GM08714 (cell line): ENCODE results near the gene SH3BP5.

Experiments used
- H3K4me3 ChIP-seq: fragments of 200-500 bp; sonication (Bioruptor generic); 2 replicates; pipeline ENCODE4 v1.5.1; 2014; ENCODE audit warnings: mild to moderate bottlenecking, low read length, inconsistent platforms
- ZNF274 ChIP-seq: IDR thresholded peaks from 2 replicates; pipeline ENCODE4 v1.6.1; 2012; ENCODE audit warnings: mild to moderate bottlenecking, low read depth, low read length

SH3BP5 gene

GRCh38 chr3:15303728-15304127 lies 28.7 kb downstream of the SH3BP5 start:
- no peak for TF ChIP-seq ZNF274
- no peak overlapping the region for H3K4me3 ChIP-seq

- no peak for TF ChIP-seq ZNF274
- H3K4me3 ChIP-seq, result no peak overlapping the region
Measured at GRCh38 chr3:15303216-15303615, 29.2 kb downstream of the SH3BP5 start.

- no peak overlapping the region for H3K4me3 ChIP-seq
- no peak for TF ChIP-seq ZNF274
Measured at GRCh38 chr3:15301761-15302160, 30.6 kb downstream of the SH3BP5 start.

GRCh38 chr3:15300323-15301078 lies 31.9 kb downstream of the SH3BP5 start:
- TF ChIP-seq ZNF274, result no peak
- no peak overlapping the region for H3K4me3 ChIP-seq

- no peak for TF ChIP-seq ZNF274
- no peak overlapping the region for H3K4me3 ChIP-seq
Measured at GRCh38 chr3:15299036-15299435, 33.4 kb downstream of the SH3BP5 start.

- no peak overlapping the region for H3K4me3 ChIP-seq
- no peak for TF ChIP-seq ZNF274
Measured at GRCh38 chr3:15298504-15298903, 33.9 kb downstream of the SH3BP5 start.

GRCh38 chr3:15297608-15298350 lies 34.6 kb downstream of the SH3BP5 start:
- H3K4me3 ChIP-seq, result no peak overlapping the region
- no peak for TF ChIP-seq ZNF274

GRCh38 chr3:15295506-15295905 lies 36.9 kb downstream of the SH3BP5 start:
- H3K4me3 ChIP-seq, result no peak overlapping the region
- TF ChIP-seq ZNF274, result no peak

GRCh38 chr3:15294929-15295328 lies 37.5 kb downstream of the SH3BP5 start:
- H3K4me3 ChIP-seq, result no peak overlapping the region
- no peak for TF ChIP-seq ZNF274

- H3K4me3 ChIP-seq, result no peak overlapping the region
- no peak for TF ChIP-seq ZNF274
Measured at GRCh38 chr3:15292765-15293522, 39.4 kb downstream of the SH3BP5 start.

- TF ChIP-seq ZNF274, result no peak
- peak overlapping the region; percentile 8; the same call in 1 of the 2 replicates for H3K4me3 ChIP-seq
Measured at GRCh38 chr3:15291589-15292541, 40.5 kb downstream of the SH3BP5 start.

- no peak for TF ChIP-seq ZNF274
- H3K4me3 ChIP-seq, result no peak overlapping the region; the same call in 1 of the 2 replicates
Measured at GRCh38 chr3:15290736-15291135, 41.6 kb downstream of the SH3BP5 start.

GRCh38 chr3:15289661-15290060 lies 42.7 kb downstream of the SH3BP5 start:
- TF ChIP-seq ZNF274, result no peak

More at GRCh38 chr3:15289661-15290060, 42.7 kb downstream of the SH3BP5 start:
- no peak overlapping the region for H3K4me3 ChIP-seq
